Mesothelial cell of epicardium (in vitro differentiated cells): ENCODE results near the gene EPN2. TPM values are rescaled to one million over a fixed set of nuclear protein-coding genes. Genes with fewer than 3 reads are reported as not detected.

Experiments used
- DNase-seq, 2 experiments: peaks; one replicate each; pipeline ENCODE4 v3.0.0; 2021; ENCODE audit warnings: low spot score in 2 of 2; ENCODE audit not compliant: unreplicated experiment in 2 of 2
- H3K27ac Mint-ChIP-seq: 2 replicates; pipeline ENCODE4 v1.8.0; 2021; ENCODE audit warnings: mixed read lengths
- H3K27me3 Mint-ChIP-seq: 2 replicates; pipeline ENCODE4 v1.8.0; 2021; ENCODE audit warnings: low read depth, mixed read lengths
- H3K36me3 Mint-ChIP-seq: 2 replicates; pipeline ENCODE4 v1.8.0; 2021; ENCODE audit warnings: mixed read lengths
- H3K4me1 Mint-ChIP-seq: 2 replicates; pipeline ENCODE4 v1.8.0; 2021; ENCODE audit warnings: mixed read lengths
- H3K4me3 Mint-ChIP-seq: 2 replicates; pipeline ENCODE4 v1.8.0; 2021; ENCODE audit warnings: mild to moderate bottlenecking, moderate library complexity, mixed read lengths
- H3K9me3 Mint-ChIP-seq: 2 replicates; pipeline ENCODE4 v1.8.0; 2021; ENCODE audit warnings: mixed read lengths
- total RNA-seq: library from RNA; stranded (reverse); gene quantifications from 3 replicates; pipeline ENCODE4 v1.2.1, GENCODE V29; 2021
- TF ChIP-seq, protein P1 (sequence below): fragments of 200-600 bp; sonication (generic); IDR thresholded peaks from one replicate; pipeline ENCODE4 v1.5.0; 2021; ENCODE audit warnings: antibody characterized with exemption; ENCODE audit not compliant: unreplicated experiment

The EPN2 gene
- total RNA-seq, 1 donor from 2014 or later, result 70.2 TPM

DNA sequence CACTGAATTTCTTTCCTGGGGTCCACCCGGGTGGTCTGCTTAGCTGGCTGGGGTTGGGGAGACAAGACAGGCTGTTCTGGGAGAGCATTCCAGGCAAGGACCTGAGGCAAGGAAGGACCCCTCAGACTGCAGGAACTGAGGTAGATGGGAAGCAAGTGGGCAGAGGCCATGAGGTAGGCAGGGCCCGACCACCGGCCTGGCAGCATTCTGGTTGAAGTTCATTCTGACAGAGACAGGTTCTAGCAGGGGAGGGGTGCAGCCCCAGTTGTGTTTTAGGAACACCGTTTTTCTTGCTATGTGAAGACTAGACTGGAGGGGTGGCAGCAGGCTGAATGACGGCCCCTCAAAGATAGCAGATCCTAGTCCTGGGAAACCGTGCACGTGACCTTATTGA is 107.9 kb downstream of the EPN2 start:
- no peaks in the 10 kb centered on the region for H3K9me3 Mint-ChIP-seq
- H3K4me1 Mint-ChIP-seq, result peaks cover 25% of the 10 kb centered on the region
- H3K27ac Mint-ChIP-seq, result no peak overlapping the region
- peaks cover 2% of the 10 kb centered on the region for H3K36me3 Mint-ChIP-seq
- H3K4me3 Mint-ChIP-seq, result no peak overlapping the region
- no peaks in the 10 kb centered on the region for H3K27me3 Mint-ChIP-seq
- DNase-seq, result no peak
- TF ChIP-seq, protein P1, sequence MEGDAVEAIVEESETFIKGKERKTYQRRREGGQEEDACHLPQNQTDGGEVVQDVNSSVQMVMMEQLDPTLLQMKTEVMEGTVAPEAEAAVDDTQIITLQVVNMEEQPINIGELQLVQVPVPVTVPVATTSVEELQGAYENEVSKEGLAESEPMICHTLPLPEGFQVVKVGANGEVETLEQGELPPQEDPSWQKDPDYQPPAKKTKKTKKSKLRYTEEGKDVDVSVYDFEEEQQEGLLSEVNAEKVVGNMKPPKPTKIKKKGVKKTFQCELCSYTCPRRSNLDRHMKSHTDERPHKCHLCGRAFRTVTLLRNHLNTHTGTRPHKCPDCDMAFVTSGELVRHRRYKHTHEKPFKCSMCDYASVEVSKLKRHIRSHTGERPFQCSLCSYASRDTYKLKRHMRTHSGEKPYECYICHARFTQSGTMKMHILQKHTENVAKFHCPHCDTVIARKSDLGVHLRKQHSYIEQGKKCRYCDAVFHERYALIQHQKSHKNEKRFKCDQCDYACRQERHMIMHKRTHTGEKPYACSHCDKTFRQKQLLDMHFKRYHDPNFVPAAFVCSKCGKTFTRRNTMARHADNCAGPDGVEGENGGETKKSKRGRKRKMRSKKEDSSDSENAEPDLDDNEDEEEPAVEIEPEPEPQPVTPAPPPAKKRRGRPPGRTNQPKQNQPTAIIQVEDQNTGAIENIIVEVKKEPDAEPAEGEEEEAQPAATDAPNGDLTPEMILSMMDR, result no peak

DNA sequence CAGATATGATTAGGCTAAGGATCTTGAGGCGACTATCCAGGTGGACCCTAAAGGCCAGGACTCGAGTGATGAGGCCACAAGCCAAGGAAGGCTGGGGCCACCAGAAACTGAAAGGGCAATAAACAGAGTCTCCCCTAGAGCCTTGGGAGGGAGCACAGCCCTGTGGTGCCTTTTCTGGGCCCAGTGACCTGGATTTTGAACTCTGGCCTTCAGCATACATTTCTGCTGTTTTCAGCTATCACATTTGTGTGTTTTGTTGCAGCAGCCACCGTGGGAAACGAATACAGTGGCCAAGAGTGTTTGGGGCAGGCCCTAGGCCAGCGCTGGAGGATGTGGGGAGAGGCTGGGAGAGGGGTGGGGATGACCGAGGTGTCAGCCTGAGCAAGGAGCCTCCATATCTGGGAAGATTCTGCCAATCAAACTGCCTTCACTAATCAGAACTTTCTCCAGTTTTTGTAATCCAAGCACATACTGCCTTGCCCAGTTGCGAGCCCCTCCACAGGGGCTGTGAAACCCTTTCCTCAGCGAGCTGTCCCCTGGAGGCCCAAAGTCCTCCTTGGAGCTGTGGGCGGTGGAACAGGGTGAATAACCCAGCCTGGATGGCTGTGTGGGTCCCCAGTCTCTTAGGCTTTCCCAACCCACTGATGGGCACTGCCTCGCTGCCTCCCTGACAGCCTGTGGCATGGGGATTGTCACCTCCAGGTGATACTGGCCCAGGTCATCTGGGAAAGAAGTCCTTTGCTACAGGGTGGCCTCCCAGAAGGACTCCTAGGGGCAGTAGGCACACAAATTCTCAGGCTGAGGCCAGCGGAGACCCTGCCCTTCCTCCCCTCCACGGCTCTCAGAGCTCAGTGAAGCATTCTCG is 108.6 kb downstream of the EPN2 start:
- H3K27ac Mint-ChIP-seq, result no peak overlapping the region
- no peak for DNase-seq
- no peak overlapping the region for H3K4me3 Mint-ChIP-seq
- no peaks in the 10 kb centered on the region for H3K9me3 Mint-ChIP-seq
- TF ChIP-seq, protein P1, result no peak
- no peaks in the 10 kb centered on the region for H3K27me3 Mint-ChIP-seq
- H3K36me3 Mint-ChIP-seq, result peaks cover 3% of the 10 kb centered on the region
- H3K4me1 Mint-ChIP-seq, result peaks cover 24% of the 10 kb centered on the region

DNA sequence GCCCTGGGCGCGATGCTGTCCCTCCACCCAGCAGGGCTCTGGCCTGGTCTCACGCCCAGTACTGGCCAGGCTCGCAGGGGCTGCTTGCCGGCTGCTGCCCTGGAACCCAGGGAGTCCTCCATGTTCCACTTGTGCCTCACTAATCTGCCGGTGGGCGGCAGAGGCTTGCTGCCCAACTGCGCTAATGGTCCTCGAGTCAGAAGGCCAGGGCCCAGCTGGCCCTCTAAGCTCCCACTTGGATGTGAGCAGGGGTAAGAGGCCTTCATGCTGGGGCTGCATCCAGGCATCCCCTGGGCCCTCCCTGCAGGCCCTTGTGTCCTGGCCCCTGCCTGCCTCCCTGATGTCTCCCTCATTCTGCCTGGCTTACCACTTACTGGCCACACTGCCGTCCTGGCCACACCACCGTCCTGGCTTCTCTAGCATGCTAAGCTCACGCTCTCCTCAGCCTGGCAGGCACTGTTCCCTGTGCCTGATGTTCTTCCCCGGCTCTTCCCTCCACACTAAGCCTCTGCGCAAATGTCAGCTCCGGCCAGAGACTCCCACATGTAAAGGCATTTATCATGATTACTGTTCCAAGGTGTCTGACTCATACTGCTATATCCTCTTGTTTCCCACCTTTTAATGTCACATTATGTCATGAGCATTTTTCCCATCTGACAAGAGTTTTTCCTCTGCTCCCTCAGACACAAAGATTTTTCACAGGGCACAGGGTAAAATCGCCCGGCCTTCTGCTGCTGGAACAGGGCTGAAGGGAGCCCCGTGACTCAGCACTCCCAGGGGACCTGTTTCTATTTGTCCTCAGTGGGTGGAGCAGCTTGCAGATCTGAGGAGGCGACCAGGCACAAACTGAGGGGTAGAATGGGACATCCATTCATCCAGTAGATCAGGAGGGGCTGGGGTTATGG is 109.4 kb downstream of the EPN2 start:
- Mint-ChIP-seq H3K9me3 (no peaks in the 10 kb centered on the region), H3K27ac (peak overlapping the region; percentile 62), H3K4me3 (no peak overlapping the region), H3K4me1 (peaks cover 15% of the 10 kb centered on the region), H3K27me3 (no peaks in the 10 kb centered on the region), H3K36me3 (peaks cover 6% of the 10 kb centered on the region)
- no peak for DNase-seq
- TF ChIP-seq, protein P1, result no peak

DNA sequence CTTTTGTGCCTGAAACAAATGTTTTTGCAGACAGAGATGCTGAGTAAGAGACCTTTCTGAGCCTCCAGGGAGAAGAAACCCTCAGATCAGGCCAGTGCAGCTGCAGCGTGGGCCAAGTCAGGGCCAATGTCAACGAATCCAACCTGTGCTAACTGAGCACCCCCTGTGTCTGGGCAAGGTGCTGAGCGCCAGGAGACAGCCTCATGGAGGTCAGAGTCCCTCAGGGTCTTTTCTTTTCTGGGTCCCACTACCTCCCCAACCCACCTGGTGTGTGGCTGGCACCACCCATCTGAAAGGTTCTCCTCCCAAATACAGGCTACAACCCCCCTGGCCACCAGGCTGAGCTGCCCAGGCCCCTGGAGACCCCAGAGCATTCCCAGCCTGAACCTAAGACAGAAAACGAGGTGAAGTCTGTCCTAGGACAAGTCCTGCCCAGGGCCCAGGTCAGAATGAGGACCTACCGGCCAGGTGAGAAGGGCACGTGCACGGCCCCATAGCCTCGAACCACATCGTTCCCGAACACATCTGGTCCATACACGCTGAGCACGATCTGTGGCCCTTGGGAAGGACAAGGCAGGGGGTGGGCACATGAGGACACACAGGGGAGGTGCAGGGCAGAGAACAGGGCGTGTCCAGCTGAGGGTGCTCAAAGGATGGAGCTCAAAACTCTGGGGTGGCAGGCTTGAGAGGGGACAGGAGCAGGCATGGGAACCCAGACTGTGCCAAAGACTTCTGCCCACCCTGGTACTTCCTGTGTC is 110.3 kb downstream of the EPN2 start:
- Mint-ChIP-seq H3K27me3 (no peaks in the 10 kb centered on the region), H3K4me1 (peaks cover 7% of the 10 kb centered on the region), H3K36me3 (peaks cover 6% of the 10 kb centered on the region), H3K4me3 (no peak overlapping the region), H3K9me3 (no peaks in the 10 kb centered on the region), H3K27ac (peak overlapping the region; percentile 62)
- DNase-seq, result no peak
- TF ChIP-seq, protein P1, result no peak

DNA sequence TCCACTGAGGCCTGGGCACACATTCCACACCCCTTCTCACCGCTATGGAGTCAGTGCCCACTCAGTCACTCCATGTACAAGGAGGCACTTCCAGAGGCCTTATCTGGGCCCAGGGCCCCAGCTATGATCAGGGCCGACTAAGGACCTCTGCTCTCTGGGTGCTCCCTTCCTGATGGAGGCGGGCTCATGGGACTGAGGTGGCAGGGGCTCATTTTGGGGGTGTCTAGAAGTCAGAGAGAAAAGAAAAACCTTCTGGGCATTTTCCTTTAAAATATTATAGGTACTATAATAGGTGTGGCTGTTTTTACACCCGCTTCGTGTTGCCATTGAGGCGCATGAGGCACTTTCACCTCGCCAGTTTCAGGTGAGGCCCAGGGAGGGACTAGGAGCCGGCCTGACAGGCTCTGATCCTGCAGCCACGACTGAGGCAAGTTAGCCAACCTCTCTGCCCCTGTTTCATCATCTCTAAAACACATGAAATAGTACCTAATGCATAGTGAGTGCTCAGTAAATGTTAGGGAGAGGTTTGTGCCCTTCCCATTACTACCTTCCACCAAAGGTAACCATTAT is 111.0 kb downstream of the EPN2 start:
- TF ChIP-seq, protein P1, result no peak
- H3K27ac Mint-ChIP-seq, result no peak overlapping the region
- H3K27me3 Mint-ChIP-seq, result no peaks in the 10 kb centered on the region
- peaks cover 7% of the 10 kb centered on the region for H3K4me1 Mint-ChIP-seq
- DNase-seq, result no peak
- H3K36me3 Mint-ChIP-seq, result peaks cover 6% of the 10 kb centered on the region
- no peaks in the 10 kb centered on the region for H3K9me3 Mint-ChIP-seq
- H3K4me3 Mint-ChIP-seq, result no peak overlapping the region
